GM19240 (cell line): ENCODE results near the gene ANKRA2.

ENCODE experiments used
- DNase-seq: peaks from one replicate; pipeline ENCODE4 v3.0.0; 2011; ENCODE audit warnings: low spot score; ENCODE audit not compliant: insufficient read length

Gene ANKRA2

DNA sequence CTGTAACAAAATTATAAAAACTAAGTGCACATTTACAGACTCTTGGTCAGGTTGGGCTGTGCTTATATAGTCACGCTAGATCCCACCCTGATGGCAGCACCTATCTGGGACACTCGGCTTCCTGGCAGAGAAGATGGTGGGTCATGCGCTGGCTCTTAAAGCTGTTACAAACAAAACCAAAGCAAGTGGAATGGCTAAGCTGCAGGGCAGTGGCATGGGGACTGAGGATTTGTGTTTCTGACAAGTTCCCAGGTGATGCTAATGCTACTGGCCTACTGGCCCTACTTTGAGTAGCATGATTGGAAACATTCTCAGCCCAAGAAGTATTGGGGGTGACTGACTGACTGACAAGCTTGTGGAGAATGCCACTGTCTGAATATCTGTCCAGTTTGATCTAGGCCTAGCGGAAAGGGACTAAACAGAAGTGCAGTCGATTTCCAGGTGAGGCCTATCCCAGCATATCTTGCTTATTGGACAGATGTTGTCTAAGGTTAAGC lies 58.9 kb downstream of the ANKRA2 start:
- no peak for DNase-seq
